Activated T-cell treated with anti-CD3 and anti-CD28 coated beads for 4 hours (primary cell): ENCODE results near the gene LIPH.
A peak's percentile ranks its signal among the peaks of the same experiment; 100 is the strongest.
"Not testable (repeated sequence)": the region's sequence is repeated elsewhere in the genome, so short reads cannot be mapped to it uniquely, and the experiment has no call there.

ENCODE experiments used
- DNase-seq: peaks from one replicate; pipeline ENCODE4 v3.0.0-alpha.2; 2020

LIPH gene

DNA sequence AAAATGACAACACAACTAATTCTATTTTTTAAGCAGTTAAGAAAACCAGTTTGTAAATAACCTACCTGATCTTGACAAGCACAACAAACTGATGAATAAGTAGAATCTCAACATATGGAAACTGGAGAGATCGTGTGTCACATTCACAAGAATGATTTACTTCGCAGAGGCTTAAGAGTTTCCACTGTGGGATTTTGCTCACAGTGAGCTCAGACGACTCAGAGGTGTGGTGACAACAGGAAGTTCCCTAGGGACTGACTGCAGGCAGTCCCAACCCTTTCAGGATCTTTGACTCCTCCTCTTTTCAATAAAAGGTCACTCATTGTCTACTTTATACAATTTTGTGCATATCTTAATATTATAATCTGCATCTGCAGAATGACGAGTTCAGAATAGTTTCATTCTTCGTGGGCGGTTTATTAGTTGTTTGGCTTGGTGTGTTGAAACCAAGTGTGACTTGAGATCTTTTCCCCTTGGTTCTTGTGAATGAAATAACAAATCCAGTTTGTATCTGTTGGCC is at the start of gene LIPH:
Gene LIPH (minus strand): TSS at position 231 of the 520 bp plus-strand sequence. CDS start 117 bp downstream, at position 114.
- no peak for DNase-seq

DNA sequence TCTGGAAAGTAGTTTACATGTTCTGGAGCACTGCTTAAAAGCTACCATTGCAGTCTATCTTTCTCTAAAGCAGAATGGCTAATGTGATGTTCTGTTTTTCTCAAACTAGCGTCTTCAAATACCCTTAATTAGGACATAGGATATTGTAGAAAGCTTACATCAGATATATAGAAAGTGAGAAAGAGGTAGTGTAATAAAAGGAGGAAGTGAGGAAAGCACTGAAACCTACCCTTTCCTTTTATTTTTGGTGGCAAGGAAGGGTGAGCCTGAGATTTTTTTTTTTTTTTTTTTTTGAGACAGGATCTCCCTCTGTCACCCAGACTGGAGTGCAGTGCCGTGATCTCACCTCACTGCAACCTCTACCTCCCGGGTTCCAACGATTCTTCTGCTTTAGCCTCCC is 43.1 kb upstream of the LIPH start:
- no peak for DNase-seq

DNA sequence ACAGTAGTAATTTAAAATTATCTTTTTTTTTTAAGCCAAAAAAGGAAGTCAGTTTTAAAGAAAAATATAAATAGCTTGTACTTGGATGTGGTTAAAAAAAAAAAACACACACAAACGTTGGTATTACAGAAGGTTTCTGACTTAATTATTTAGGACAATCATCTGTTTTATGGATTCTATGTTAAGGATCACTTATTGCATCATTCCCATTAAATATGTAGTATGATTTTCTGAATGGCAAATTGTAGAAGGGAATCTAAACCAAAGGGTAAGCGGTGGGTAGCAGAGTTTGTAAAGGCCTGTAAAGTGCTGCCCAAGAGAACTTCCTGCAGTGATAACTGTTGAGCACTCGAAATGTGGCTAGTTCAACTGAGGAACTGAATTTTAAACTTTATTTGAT is 41.7 kb upstream of the LIPH start:
- no peak for DNase-seq

DNA sequence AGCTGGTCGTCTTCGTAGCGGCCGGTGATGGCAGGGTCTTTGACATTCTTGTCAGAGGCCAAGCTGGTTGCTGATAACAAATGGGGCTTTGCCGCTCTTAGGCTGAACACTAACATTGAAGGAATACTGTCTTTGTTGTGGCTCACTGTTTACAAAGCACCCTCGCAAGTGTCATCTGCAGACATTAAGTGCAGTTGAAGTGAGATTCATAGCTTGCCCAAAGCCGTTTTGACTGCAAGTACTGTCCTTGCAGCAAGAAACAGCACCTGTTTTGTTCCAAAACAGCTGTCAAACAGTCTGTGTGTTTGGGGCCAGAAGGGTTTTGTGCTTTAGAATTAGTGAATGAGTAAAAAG is 34.3 kb upstream of the LIPH start:
- DNase-seq, result no peak

DNA sequence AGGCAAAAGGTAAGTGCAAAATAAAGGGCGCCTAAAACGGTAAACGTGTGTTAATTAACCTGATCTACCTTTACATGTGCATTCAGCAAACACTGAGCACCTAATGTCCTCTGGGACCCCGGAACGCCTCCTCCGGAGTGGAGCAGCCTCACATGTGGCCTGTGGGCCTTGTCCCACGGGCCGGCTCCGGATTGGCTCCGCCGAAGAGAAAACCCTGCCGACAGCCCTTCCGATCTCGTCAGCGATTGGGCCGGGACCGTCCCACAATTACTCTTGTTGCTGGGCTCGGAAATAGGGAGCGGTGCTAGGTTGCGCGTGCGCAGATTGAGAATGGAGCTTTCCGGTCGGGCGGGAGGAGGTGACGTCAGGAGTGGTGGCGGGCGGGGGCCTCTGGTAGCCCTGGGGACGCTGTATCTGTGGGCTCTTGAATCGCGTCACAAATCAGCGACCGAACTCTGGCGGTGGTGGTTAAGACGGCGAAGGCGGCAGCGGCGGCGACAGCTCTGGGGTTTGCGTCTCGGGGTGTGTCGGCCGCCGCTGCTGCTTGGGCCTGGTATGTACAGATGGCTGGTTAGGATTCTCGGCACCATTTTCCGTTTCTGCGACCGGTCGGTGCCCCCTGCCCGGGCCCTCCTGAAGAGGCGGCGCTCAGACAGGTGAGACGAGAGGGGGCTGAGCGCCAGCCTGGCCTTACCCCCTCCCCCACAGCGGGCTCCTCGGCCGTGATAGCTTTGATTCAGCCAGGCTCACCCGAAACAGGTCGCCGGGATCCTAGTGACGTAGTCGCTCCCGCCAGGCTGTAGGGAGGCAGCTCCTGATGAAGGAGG is 33.7 kb upstream of the LIPH start, which contains the start of gene SENP2:
Gene SENP2 (plus strand): TSS at position 437 of the 827 bp plus-strand sequence. CDS start 119 bp downstream, at position 556.
- DNase-seq, result peak; percentile 99

DNA sequence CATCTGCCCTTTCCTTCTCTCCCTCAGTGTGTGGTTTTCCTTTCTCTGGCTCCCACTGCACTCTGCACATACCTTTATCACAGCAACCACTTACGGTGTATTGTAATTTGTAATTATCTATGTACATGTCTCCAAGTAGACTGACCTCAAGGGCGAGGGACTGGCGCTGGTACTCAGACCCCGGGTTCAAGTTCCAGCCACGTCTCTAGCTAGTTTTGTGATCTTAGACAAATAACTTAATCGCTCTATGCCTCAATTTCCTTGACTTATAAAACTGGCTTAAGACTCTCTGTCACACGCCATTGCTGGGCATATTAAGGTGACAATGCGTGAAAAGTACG is 33.1 kb upstream of the LIPH start:
- no peak for DNase-seq

DNA sequence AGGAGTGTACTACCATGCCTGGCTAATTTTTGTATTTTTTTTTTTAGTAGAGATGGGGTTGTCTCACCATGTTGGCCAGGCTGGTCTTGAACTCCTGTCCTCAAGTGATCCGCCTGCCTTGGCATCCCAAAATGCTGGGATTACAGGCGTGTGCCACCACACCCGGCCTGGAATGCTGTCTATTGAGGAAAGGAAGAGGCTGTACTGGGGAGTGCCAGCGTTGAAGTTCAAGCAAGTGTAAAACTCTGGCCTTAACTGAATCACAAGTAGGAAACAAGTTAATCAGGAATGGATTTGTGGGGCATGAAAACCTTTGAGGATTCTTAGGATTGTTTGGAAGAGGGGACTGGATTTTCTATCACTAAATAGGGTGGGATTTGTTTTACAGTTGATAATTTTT is 32.3 kb upstream of the LIPH start:
- DNase-seq, result no peak

DNA sequence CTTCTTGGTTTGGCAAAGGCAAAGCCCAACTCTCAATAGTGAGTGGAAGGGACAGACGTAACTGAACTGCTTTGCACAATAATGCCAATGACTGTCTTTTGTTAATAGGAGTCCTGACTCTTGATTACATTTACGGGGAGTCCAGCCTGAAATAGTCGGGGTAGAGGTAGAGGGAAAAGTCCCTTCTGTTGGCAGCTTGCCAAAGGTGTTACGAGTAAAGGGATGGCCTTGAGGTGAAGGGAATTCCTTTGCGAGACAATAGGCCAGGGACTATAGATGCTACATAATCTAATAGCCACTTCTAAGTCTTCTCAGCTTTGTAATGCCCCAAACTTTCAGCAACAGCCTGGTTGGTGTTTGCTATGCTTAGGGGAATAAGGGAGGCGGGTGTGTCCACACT is 31.5 kb upstream of the LIPH start:
- DNase-seq, result no peak

DNA sequence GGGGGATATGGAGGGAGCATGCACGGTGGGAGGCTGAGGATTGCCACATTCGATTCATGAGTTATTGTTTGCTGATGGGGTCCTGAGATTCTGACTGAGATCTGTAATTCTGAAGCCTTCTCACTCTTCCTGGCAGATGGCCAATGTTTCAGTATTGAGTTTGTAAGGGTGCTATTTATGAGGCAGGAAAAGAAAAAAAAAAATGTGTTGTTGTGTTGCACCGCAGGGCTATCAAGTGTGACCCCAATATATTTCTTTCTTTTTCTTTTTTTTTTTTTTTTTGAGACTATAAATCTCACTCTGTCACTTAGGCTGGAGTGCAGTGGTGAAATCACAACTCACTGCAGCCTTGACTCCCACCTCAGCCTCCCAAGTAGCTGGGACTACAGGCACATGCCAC is 30.5 kb upstream of the LIPH start:
- DNase-seq, result no peak

DNA sequence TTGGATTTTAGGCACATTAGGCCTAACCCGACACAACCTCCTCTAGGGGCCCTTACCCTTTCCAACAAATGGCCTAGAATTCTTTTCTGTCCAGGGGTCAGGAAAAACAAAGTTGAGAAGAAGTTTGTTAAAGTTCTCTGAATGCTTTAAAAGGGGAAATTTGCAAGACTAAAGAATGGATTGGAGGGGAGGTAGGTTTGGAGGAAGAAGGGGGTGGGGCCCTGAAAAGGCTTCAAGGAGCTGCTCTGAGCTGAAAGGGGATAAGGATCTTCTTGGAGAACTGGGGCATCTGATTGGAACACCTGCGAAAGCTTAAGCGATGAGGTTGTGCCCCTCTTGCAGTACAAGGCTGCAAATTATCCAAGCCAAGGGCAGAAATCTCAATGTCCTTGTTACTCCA is 29.8 kb upstream of the LIPH start:
- no peak for DNase-seq

DNA sequence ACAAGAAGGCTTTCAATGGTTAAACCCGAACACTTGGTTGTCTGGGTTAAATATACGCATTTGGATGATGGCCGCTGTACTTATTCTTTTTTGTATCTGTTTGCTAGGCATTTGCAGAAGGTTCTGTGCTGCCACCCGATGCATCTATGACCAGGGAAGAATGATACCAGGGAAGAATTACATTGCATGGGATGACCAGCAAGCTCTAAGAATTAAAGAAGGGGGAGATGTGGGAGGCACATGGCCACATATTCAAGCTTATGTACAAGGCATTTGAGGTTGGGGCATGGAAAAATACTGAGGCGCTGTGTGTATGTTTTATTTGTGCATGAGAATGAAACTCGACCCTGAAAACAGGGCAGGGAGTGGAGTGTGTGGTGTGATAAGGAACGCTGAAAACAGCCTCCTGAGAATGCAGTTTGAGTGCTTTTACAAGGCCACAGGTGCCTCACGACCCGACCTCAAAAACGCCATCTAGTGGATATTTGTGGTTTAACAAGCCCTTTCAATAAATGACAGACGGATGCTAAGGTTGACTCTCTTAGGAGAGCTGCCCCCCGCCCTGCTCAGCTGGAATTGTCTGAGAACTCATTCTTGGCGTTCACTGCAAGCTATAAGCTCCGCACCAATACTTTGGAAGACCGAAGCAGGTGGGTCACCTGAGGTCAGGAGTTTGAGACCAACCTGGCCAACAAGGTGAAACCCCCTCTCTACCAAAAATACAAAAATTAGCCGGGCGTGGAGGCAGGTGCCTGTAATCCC is 22.9 kb upstream of the LIPH start:
- DNase-seq, result peak; percentile 35

DNA sequence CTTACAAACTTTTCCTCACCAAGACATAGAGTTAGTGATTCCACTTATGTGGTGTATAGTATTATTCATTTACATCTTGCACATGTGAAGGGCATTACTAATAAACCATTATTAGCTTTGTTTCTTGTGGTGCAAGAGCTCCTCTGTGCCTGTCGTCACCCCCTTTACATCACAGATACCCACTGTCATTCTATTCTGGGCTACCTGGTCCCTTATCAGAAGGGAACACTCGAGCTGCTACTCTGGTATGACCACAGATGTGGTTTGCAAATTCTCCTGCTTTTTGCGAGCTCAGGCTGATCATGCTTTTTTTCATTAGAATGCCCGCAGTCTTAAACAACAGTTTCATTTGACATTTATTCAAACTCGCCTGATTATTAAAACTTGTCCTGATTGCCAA is 19.8 kb upstream of the LIPH start:
- no peak for DNase-seq

DNA sequence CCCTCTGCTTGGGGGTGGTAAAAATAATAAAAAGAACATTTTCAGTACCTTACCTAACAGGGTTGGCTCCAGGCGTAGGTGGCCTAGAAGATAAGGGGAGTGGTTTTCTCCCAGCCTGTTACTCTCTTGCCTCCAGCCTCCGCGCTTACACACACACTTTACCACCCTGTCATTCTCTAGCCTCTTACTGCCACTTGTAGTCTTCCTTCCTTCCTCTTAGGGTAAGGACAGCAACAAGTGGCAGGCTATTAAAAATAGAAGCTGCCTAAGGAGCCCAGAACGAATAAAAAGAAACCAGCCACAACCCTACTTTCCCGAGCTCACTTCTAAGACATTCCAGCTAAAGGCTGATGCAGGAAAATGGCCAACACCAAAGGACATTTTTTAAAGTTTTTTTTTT is 9.6 kb upstream of the LIPH start:
- no peak for DNase-seq

DNA sequence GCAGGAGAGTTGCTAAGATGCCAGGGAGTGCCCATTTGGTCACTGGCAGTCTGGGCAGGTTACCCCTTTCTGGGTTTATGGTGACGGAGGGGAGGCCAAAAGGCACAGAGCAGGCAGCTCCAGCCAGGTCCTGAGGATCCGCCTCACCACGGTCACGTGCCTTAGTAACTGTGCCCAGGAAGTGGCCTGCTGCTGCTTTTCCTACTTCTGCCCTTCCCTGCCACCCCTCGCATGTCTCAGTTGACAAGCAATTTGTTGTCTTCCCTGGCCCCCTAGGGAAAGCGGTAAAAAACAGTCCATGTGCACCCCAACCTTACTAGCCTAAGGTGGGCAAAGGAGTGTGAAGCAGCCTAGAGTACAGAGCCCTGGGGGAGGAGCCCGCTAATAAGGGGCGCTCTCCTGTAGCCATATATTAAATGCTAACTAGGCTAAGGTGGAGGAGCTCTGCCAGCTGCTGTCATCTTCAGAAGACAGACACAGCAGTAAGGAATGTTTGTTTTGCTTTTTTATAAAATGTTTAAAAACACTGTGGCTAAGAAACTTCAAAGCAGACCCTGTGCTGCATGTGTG is 9.1 kb upstream of the LIPH start:
- DNase-seq, result no peak

DNA sequence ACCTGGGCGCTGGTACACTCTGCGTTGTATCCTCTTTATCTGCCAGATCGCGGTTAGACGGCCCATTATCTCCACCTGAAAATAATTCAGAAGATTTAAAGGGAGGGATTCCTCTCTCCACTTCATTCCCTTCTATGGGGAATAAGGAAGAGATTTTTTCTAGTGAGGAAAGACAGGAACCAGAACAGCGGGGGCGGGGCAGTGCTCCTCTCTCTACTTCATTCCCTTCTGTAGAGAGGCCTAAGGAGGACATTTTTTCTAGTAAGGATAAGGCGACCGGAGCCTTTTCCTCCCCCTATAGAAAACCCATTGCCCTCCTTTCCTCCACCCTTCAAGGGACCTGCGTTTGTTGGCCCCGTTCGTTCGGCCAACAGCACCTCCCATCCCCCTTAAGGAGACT is 8.3 kb upstream of the LIPH start:
- no peak for DNase-seq

DNA sequence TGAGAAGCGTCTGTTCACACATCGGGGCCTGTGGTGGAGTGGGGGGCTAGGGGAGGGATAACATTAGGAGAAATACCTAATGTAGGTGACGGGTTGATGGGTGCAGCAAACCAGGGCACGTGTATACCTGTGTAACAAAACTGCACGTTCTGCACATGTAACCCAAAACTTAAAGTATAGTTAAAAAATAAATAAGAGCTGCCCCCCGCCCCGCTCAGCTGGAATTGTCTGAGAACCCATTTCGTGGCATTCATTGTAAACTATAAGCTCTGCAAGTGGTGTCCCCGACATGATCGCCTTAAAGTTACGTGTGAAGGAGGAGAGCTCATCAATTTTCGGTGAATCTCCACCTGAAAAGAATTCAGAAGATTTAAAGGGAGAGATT is 7.3 kb upstream of the LIPH start:
- no peak for DNase-seq

DNA sequence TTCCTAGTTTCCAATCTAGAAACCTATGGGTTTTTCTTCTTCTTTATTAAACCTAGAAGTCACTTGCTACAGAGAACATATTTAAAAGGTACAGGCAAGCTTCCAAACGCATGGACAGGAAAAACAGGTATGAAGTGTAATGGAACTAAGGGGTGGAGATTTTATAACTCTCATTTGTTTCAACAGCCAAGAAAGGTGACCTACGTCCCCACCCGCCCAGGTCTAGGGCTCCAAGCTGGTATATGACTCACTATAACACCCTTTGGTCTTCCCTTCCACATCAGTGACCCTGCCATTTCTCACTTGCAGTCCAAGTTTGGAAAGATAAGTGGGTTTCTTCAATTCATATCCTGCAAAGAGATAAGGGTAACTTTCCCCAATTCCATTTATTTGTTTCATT is 6.0 kb upstream of the LIPH start:
- DNase-seq, result no peak

DNA sequence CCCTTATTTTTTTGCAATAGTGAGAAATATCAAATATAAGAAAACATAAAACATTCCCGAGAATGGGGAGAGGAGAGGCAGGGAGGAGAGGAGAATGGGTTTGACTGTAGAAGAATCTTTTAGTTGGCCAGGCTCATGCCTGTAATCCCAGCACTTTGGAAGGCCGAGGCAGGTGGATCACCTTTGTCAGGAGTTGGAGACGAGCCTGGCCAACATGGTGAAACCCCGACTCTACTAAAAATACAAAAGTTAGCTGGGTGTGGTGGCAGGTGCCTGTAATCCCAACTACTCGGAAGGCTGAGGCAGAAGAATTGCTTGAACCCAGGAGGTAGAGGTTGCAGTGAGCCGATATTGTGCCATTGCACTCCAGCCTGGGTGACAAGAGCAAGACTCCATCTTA is 4.3 kb upstream of the LIPH start:
- not testable (repeated sequence) for DNase-seq

DNA sequence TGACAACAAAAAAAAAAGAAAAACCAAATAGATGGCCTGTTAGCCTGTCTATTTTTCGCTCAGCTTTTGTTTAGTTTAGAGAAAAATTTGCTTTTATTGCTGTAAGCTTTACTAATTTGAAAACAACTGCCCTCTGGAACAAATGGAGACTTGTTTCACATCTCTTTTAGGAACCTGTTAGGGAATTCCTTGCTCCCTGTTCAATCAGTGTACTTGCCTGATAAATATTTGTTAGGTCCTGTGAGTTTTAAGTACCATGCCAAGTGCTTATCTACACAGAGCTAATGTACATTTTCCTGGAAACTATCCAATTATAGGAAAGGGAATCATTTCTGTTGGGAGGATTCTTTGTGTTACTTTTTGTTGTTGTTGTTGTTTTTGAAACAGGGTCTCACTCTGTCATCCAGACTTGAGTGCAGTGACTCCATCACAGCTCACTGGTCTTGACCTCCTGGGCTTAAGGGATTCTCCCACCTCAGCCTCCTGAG is 3.5 kb upstream of the LIPH start:
- DNase-seq, result no peak

DNA sequence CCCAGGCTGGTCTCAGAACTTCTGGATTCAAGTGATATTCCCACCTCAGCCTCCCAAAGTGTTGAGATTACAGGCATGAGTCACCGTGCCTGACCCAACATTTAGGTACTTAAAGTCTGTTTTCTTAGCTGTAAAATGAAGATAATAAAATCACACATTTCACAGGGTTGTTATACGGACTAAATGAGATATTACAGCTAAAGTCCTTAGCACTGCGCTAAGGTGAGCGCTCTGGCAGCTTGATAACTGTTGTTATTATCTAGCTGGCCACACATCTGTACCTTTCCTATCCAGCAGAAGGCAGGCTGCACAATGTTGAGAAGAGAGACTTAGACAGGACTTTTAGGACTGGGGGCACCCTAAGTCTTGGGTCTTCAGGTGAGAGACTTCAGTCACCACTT is 2.7 kb upstream of the LIPH start:
- no peak for DNase-seq

DNA sequence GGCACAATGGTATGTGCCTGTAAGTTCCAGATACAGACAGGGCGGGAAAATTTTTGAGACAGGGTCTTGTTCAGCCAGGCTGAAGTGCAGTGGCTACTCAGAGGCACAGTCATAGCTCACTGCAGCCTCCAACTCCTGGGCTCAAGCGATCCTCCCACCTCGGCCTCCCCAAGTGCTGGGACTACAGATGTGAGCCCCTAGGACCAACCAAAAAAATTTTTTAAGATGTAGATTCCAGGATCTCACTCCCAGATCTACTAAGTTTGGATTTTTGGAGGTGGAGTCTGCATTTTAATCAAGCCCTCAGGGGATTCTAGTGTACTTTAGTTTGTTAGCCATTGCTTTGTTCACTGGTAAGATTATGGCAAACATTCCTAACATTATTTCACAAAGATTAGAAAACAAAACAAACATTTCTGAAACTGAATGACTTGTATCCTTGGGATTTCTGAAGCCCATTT is 2.7 kb downstream of the LIPH start:
- DNase-seq, result no peak

DNA sequence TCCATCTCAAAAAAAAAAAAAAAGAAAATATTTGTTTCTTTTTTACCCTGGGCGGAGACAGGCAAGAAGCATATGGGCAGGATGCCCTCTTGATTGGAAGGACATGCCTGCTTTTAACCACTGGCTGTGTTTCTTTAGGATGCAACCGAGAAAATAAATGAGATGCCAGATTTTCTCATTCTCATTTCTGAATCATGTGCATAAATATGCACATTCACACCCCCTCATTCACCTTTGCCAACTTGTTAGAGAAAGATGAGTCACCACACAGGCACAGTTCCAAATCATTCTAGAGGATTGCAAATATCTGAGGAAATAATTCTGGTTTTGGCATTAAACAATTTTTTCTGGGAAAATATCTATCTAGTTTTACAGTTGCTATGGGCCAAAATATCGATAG is 3.3 kb downstream of the LIPH start:
- no peak for DNase-seq

DNA sequence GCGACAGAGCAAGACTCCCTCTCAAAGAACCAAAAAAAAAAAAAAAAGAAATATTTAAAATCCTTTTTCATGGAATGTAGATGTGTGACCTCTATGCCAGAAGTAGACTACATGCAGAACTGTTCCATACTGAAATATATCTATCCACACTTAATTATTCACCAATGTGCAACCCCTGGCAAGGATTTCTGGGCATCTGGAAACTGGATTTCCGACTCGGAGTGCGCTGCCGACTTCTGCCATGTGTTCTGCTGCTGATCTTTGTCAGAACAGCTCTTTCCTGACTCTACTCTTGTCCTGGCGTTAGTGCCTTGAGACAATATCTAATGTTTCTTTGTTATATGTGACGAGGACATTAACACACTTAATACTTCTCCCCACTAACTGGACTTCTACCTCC is 11.7 kb downstream of the LIPH start:
- DNase-seq, result no peak

DNA sequence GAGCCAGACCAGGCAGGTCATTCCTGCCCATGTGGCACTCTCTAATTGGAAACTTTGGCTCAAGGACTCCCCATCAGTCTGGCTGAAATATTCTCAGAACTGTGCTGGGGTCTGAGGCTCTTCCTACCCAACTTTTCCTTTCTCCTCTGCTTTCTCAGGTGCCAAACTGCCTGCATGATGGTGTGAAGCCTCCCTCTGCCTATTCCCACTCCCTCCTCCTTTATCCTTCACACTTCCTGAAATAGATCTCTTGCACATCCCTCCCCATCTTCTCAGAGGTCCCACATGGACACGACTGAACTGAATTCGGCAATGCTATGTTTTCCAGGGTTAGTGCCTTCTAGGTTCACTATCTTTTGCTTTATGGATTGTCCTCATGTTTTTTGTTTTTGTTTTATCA is 12.5 kb downstream of the LIPH start:
- DNase-seq, result no peak
